SK-MEL-5 (cell line): Measurements from ENCODE around the gene PCSK2. TPM values are rescaled to one million over a fixed set of nuclear protein-coding genes. Genes with fewer than 3 reads are reported as not detected.

Experiments used
- DNase-seq: peaks from one replicate; pipeline ENCODE4 v3.0.0-alpha.2; 2016; ENCODE audit warnings: low read depth, low spot score
- in situ Hi-C: cut with HindIII; loops from 2 replicates; pipeline ENCODE4 v1.10.0; 2016; ENCODE audit warnings: low sequenced_read_pairs, high pct_unique_total_duplicates, low pct_unique_long_range_greater_than_20kb
- total RNA-seq: library from RNA; depleted of rRNA; stranded (reverse); fragments of >200 nt; shearing (Covaris generic); gene quantifications from 2 replicates; pipeline ENCODE4 v1.2.3, GENCODE V29; 2014

Gene PCSK2
- total RNA-seq, 1 experiment from 2014 or later = 0.63 TPM

DNA sequence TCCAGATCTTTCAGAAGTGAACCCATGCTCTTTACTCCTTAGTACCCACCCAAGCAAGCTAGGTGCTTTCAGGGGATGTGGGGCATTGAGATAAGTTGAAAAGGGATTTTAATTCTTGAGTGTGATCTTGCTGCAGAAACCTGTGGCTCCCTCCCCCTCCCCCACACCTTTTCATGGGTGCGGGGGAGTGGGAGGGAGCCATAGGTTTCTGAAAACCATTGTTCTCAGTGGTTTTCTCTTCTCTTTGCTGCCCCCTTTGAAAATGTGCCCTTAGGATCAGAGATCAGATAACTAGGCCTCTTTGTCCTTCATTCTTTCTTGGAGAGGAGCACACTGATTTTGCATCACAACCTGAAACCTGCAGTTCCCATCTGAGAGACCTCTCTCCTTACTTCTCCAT lies 2.4 kb downstream of the PCSK2 start:
- in situ Hi-C loops = no loop called here
- no peak for DNase-seq

DNA sequence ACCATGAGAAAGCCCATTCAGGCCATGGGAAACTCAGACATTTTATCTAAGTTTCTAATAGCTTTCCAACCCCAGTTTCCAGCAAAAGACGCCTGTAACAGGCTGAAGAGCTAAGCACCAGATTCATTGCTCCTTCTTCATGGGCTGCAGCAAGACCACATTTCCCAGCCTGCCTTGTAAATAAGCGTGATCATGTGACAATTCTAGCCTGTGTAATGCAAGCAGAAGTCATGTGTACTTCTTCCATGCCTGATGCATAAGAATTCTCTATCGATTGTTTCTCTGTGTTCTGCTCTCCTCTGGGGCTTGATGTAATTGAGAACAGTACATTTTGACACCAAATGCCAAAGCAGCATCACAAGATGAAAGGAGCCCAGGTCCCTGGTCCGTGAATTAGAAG lies 6.8 kb downstream of the PCSK2 start:
- in situ Hi-C loops = no loop called here
- no peak for DNase-seq

GRCh38 chr20:17236766-17237165 lies 9.9 kb downstream of the PCSK2 start:
- DNase-seq = no peak
- in situ Hi-C loops = no loop called here

DNA sequence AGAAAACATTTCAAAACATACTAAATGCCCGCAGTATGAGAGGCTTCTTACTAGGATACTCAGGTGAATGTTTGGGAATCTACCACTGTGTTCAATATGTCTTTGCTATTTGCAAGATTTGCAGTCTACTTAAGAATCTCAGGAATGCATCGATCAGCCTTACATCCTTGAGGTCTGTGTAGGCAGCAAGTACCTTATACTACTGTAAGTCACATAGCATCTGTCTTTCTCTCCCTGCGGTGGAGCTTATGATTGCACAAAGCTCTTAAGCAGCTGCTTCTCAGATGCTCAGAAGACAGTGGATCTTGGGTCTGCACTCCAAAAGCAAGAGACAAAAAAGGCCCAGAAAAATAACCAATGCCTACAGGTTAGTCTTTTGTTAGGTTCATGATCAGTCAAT lies 21.4 kb downstream of the PCSK2 start:
- DNase-seq = no peak
- in situ Hi-C loops = no loop called here

DNA sequence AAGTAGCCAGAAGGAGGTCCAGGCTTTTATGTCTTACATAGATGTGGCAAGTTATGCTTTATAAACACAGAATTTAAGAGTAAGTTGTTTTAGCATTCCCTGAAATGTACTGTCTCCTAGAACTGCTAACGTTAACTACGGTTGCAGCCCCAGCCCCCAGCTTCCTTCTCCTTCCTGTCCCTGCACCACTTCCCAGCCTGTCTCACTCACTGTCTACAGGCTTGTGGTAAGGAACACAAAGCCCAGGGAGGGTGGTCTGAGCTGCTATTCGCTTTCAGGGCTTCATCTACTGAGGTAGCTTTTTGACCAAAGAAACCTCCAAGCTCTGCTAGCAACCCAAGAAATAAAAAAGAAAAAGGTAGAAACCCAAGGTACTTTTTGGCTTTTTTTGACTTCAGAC lies 35.9 kb downstream of the PCSK2 start:
- DNase-seq = no peak
- in situ Hi-C loops = no loop called here

GRCh38 chr20:17273717-17274116 lies 46.9 kb downstream of the PCSK2 start:
- in situ Hi-C loops = no loop called here
- no peak for DNase-seq

DNA sequence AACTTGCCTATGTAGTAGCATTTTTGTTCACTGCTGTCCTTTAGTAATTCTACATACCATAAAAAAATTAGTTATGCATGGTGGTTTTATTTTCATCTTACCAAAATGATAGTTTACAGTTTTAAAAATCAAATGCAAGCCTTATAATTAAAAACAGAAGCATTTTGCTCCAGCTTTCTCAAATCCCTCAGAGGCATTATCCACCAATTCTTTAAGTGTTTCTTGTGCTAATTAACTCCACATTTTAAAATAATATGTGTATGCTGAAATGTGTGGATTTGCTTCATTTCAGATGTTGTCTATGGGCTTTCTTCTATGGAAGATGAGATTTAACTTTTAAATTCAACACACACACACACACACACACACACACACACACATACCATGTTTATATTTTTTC lies 49.3 kb downstream of the PCSK2 start:
- in situ Hi-C loops = no loop called here
- DNase-seq = no peak

GRCh38 chr20:17281478-17281877 lies 54.6 kb downstream of the PCSK2 start:
- peak; percentile 78 for DNase-seq
- in situ Hi-C loops = no loop called here

- in situ Hi-C loops = no loop called here
Measured at GRCh38 chr20:17282501-17282900, 55.7 kb downstream of the PCSK2 start.

GRCh38 chr20:17287503-17287902 lies 60.7 kb downstream of the PCSK2 start:
- in situ Hi-C loops = no loop called here
- DNase-seq = no peak

More at GRCh38 chr20:17282501-17282900, 55.7 kb downstream of the PCSK2 start:
- no peak for DNase-seq

- in situ Hi-C loops = no loop called here
- DNase-seq = no peak
Measured at GRCh38 chr20:17287998-17288397, 61.2 kb downstream of the PCSK2 start.

DNA sequence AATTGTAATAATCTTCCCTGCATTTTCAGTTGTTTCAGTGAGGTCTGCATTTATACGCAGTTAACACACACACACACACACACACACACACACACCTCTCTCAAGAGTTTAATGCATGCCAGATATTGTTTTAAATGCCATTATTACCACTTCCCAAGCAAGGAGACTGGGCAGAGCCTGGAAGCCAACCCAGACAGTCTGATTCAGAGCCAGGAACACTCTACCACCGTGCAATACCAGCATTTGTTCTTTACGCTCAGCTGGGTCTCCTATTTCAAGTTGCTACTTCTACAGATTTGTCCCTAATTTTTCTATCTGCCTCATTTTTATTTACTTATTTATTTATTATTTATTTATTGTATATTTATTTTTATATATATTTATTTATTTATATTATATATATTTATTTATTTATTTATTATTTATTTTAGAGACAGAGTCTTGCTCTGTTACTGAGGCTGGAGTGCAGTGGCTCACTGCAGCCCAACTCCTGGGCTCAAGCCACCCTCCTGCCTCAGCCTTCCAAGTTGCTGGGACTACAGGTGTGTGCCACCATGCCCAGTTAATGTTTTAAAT lies 68.4 kb downstream of the PCSK2 start:
- in situ Hi-C loops = no loop called here
- no peak for DNase-seq

GRCh38 chr20:17295991-17296390 lies 69.2 kb downstream of the PCSK2 start:
- DNase-seq = no peak
- in situ Hi-C loops = no loop called here

DNA sequence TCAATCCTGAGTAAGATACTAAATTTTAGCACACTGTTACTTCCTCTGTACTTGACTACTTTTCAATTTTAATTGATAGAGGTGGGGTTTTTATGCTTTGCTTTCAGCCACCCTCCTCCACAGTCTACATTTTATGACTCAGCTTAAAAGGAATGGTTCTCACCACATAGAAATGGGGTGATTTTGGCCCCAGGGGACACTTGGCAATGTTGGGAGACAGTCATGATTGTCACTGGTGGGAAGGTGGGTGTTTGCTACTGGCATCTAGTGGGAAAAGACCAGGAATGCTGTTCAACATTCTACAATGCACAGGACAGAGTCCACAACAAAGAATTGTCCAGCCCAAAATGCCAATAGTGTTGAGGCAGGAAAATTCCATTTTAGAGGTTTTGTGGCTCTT lies 71.3 kb downstream of the PCSK2 start:
- DNase-seq = no peak
- in situ Hi-C loops = no loop called here

DNA sequence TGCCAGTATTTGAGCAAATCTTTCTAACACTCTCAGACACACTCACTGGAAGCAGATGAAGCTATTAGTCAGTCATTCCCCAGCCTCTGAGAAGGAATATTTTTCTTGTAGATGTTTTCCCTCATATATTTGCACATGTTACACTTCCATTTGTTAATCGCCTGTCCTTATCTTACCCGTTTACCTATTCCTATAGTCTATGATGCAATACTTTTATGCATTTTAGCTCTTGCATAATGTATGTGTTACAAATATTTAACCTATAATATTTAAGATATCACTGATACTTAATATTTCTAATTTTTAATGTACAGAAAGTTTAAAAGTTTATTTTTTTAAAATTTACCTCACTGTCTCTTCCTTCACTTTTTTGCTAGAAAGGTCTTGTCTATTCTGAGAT lies 71.9 kb downstream of the PCSK2 start:
- in situ Hi-C loops = no loop called here
- DNase-seq = no peak

DNA sequence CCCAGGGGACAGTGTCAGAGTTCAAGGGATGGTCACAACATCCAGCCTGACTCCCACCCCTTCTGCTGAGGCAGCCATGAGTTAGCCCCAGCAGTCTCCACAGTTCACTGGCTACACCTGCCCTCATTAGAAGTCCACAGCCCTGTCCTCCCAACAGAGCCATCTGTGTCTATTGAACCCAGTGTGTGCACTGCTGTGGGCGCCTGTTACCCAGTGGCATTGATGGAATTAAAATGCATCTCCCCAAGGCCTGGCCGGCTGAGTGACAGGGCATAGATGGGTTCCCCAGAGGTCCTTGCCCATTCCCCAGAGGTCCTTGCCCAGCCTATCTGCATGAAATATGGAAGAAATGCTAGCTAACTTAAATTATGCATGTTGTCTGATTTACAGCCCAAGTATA lies 73.3 kb downstream of the PCSK2 start:
- in situ Hi-C loops = no loop called here

DNA sequence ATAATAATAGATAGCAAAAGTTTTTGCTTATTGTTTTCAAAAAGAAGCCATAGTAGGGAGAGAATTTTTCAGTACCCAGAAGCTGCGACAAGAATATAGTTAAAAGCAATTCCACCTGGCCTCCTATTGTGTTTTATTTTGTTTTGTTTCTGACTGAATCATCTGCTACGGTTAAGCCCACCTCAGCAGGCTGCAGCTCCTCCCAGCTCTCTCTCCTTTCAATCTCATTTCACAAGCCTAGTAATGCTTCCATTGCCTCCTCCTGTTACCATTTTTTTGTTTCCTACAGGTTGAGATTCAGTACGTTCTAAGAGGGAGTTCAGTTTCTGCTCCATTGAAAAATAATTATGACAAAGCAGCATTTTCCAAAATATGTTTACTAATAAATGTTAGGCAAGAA lies 77.9 kb downstream of the PCSK2 start:
- no peak for DNase-seq
- in situ Hi-C loops = no loop called here

More for the DNA sequence above, 73.3 kb downstream of the PCSK2 start:
- DNase-seq = no peak

- DNase-seq = no peak
- in situ Hi-C loops = no loop called here
Measured at GRCh38 chr20:17306427-17306826, 79.6 kb downstream of the PCSK2 start.

- in situ Hi-C loops = no loop called here
- no peak for DNase-seq
Measured at GRCh38 chr20:17314264-17314663, 87.4 kb downstream of the PCSK2 start.
